Measurements from ENCODE around the gene APAF1.

GRCh38 chr12:98763656-98764055 is 118.6 kb downstream of the APAF1 start:
- TF ChIP-seq HOXA5 (CRISPR knock-in tag; IDR thresholded peaks at IDR 0.05) (no peak), FOXJ3 (CRISPR knock-in tag; IDR thresholded peaks at IDR 0.05; ENCODE audit: borderline replicate concordance) (no peak), TOPORS (CRISPR knock-in tag; IDR thresholded peaks at IDR 0.05) (no peak)
